ENCODE data around the gene TFPT.

Gene TFPT

DNA sequence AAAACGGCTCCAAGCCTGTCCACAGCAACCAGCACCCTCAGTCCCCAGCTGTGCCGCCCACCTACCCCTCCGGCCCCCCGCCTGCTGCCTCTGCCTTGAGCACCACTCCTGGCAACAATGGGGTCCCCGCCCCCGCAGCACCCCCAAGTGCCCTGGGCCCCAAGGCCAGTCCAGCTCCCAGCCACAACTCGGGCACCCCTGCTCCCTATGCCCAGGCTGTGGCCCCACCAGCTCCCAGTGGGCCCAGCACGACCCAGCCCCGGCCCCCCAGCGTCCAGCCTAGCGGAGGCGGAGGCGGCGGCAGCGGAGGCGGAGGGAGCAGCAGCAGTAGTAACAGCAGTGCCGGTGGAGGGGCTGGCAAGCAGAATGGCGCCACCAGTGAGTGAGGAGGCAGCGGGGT lies 32.7 kb upstream of the TFPT start:
- no peak for DNase-seq (ENCODE audit: low read depth)
- H3K4me3 ChIP-seq (ENCODE audit: low read depth, low read length), result no peak overlapping the region
- TF ChIP-seq, protein P1, sequence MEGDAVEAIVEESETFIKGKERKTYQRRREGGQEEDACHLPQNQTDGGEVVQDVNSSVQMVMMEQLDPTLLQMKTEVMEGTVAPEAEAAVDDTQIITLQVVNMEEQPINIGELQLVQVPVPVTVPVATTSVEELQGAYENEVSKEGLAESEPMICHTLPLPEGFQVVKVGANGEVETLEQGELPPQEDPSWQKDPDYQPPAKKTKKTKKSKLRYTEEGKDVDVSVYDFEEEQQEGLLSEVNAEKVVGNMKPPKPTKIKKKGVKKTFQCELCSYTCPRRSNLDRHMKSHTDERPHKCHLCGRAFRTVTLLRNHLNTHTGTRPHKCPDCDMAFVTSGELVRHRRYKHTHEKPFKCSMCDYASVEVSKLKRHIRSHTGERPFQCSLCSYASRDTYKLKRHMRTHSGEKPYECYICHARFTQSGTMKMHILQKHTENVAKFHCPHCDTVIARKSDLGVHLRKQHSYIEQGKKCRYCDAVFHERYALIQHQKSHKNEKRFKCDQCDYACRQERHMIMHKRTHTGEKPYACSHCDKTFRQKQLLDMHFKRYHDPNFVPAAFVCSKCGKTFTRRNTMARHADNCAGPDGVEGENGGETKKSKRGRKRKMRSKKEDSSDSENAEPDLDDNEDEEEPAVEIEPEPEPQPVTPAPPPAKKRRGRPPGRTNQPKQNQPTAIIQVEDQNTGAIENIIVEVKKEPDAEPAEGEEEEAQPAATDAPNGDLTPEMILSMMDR (IDR thresholded peaks at IDR 0.05; ENCODE audit: low read depth, low read length, missing control alignments), result no peak

DNA sequence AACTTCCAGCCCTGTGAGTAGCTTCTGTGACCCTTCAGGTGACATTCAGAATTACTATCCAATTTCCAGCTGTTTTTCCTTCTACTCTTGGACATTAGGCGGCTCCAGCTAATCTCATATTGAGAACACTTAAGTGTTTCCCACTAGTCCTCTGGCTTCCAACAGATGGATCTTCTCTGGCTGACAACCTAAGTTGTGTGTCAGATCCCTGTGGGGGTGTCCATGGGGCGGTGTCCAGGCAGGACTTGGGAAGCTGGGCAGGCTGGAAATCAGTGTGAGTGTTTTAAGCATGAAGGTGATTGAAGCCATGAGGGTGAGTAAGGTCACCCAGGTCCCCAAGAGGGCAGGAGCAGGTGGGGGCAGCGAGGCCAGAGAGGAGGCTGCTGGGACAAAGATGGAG lies 32.2 kb upstream of the TFPT start:
- TF ChIP-seq, protein P1 (IDR thresholded peaks at IDR 0.05; ENCODE audit: low read depth, low read length, missing control alignments), result no peak
- no peak for DNase-seq (ENCODE audit: low read depth)

DNA sequence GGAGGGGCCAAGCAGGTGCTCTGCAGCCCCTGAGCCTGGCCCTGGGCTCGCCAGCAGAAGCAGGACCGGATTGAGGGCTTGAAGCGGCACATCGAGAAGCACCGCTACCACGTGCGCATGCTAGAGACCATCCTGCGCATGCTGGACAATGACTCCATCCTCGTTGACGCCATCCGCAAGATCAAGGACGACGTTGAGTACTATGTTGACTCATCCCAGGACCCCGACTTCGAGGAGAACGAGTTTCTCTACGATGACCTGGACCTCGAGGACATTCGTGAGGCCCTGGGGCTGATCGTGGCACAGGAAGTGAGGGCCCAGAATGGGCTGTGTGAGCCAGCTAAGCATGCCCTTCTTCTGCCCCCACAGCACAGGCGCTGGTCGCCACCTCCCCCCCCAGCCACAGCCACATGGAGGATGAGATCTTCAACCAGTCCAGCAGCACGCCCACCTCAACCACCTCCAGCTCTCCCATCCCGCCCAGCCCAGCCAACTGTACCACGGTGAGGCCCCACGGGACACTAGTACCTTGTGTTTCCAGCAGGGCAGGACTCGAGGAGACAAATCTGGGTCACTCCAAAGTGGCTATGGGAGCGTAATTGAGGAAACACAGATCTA lies 30.2 kb upstream of the TFPT start:
- TF ChIP-seq, protein P1 (IDR thresholded peaks at IDR 0.05; ENCODE audit: low read depth, low read length, missing control alignments), result no peak
- no peak overlapping the region for H3K4me3 ChIP-seq (ENCODE audit: low read depth, low read length)
- no peak for DNase-seq (ENCODE audit: low read depth)

More for the DNA sequence above, 32.2 kb upstream of the TFPT start:
- no peak overlapping the region for H3K4me3 ChIP-seq (ENCODE audit: low read depth, low read length)

DNA sequence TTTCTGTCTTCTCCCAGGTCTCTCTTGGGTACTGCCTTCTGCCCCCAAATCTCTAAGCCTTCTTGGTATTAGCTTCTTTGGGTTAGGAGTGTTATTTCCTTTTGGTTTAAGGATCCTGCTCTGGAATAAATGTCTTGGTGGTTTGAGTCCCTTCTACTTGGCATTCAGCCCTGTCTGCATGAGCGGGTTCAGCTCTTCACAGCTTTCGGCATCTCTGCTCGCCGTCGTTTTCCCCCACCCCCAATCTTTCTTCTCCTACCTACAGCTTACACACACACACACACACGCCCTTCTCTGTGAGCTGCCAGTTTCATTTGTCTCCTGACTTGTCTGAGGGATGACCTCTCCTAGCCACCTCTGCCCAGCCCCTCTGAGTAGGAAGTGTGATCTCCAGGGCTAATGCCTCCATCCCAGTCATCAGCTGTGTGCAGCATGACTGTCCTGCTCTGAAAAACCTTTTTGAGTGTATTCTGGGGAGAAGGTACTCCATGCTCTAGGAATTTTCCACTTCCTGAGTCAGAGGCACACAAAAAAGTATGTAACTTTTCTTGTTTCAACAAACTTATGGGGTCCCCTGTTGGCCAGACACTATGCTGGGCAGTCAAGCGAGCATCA lies 26.8 kb upstream of the TFPT start:
- DNase-seq (ENCODE audit: low read depth), result no peak
- no peak overlapping the region for H3K4me3 ChIP-seq (ENCODE audit: low read depth, low read length)
- TF ChIP-seq, protein P1 (IDR thresholded peaks at IDR 0.05; ENCODE audit: low read depth, low read length, missing control alignments), result no peak

DNA sequence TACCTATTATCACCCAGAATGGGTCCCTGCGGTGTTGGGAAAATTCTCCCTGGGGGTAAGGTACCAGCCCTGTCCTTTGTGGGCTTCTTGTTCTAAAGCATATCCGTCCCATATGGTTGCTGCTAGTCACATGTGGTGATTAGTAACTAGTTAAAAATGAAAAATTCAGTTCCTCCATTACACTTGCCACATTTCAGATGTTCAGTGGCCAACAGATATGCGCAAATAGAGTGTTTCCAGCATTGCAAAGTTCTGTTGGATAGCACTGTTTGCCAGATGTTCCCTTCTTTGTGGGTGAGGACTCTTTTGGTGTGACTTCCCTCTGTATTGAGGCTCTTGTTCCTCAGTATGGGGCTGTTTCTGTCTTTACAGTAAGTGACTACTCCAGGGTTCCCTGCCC lies 25.9 kb upstream of the TFPT start:
- TF ChIP-seq, protein P1 (IDR thresholded peaks at IDR 0.05; ENCODE audit: low read depth, low read length, missing control alignments), result no peak
- no peak overlapping the region for H3K4me3 ChIP-seq (ENCODE audit: low read depth, low read length)
- no peak for DNase-seq (ENCODE audit: low read depth)

DNA sequence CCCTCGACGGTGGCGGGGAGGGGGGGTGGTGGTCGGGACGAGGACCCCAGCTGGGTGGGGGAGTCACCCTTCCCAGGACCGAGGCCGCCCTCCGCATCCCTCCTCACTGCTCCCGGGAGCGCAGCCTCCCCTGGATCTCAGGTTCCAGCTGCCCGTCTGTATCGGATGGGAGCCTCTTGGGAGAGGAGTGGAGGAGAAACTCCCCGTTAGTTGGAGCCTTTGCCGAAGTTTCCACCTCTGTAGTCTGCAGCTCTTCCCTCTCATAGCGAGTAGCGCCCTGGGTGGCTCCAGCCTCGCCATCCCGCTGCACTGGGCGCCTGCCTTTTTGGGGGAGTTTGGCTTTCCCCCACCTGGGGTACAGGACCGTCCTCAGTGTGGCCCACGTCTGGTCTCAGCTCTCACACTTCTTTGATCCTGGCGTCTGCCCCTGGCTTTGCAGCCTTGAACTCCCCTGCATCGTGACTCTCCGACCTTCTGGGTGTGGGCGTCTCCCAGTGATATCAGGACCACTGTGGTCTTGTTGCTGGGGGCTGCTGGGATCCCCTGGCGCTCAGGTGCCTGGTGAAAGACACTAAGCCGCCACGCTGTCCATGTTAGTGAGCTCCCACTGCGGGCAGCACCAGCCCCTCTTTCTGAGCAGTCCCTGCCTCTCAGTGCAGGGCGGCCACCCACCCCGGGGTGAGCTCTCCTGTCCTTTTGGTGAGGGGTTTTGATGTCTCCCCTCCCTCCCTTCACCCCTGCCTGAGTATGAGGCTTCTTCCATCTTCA lies 23.2 kb upstream of the TFPT start:
- peak overlapping the region; percentile 80 for H3K4me3 ChIP-seq (ENCODE audit: low read depth, low read length)
- no peak for DNase-seq (ENCODE audit: low read depth)
- TF ChIP-seq, protein P1 (IDR thresholded peaks at IDR 0.05; ENCODE audit: low read depth, low read length, missing control alignments), result no peak
